MM.1S (cell line): ENCODE results near the gene CLIC4.
"Not testable (repeated sequence)": the region's sequence is repeated elsewhere in the genome, so short reads cannot be mapped to it uniquely, and the experiment has no call there.

Experiments
- DNase-seq: peaks from one replicate; pipeline ENCODE4 v3.0.0-alpha.2; 2015
- H2AFZ ChIP-seq: fragments of 300-600 bp; sonication (generic); 2 replicates; pipeline ENCODE4 v1.6.0; 2016; ENCODE audit warnings: antibody characterized with exemption, low read length
- H3F3A ChIP-seq: fragments of 300-600 bp; sonication (generic); 2 replicates; pipeline ENCODE4 v1.6.1; 2016; ENCODE audit warnings: mild to moderate bottlenecking, antibody characterized with exemption, low read length, moderate library complexity, mixed read lengths; ENCODE audit not compliant: insufficient read depth
- H3K27ac ChIP-seq: fragments of 300-600 bp; sonication (generic); 2 replicates; pipeline ENCODE4 v1.5.1; 2016; ENCODE audit warnings: mild to moderate bottlenecking, low read length
- H3K27me3 ChIP-seq: fragments of 300-600 bp; sonication (generic); replicated peaks from 2 replicates; pipeline ENCODE4 v1.6.0; 2016; ENCODE audit warnings: low read length; ENCODE audit not compliant: insufficient read depth
- H3K36me3 ChIP-seq: fragments of 300-600 bp; sonication (generic); replicated peaks from 2 replicates; pipeline ENCODE4 v1.6.1; 2016; ENCODE audit warnings: mild to moderate bottlenecking, low read length, mixed read lengths; ENCODE audit not compliant: insufficient read depth
- H3K4me1 ChIP-seq: fragments of 300-600 bp; sonication (generic); 2 replicates; pipeline ENCODE4 v1.6.1; 2016; ENCODE audit warnings: low read length, mixed read lengths
- H3K4me2 ChIP-seq: fragments of 300-600 bp; sonication (generic); 2 replicates; pipeline ENCODE4 v1.6.0; 2016; ENCODE audit warnings: low read depth, low read length
- H3K4me3 ChIP-seq: fragments of 300-600 bp; sonication (generic); 2 replicates; pipeline ENCODE4 v1.5.1; 2016; ENCODE audit warnings: low read length, mixed read lengths
- H3K79me2 ChIP-seq: fragments of 300-600 bp; sonication (generic); 2 replicates; pipeline ENCODE4 v1.6.1; 2016; ENCODE audit warnings: mixed run types, low read length, mixed read lengths
- H3K9ac ChIP-seq: fragments of 300-600 bp; sonication (generic); 2 replicates; pipeline ENCODE4 v1.6.1; 2016; ENCODE audit warnings: low read length, mixed read lengths
- H3K9me2 ChIP-seq: fragments of 300-600 bp; sonication (generic); replicated peaks from 2 replicates; pipeline ENCODE4 v1.6.1; 2016; ENCODE audit warnings: mild to moderate bottlenecking, low read length, mixed read lengths; ENCODE audit not compliant: insufficient read depth
- H3K9me3 ChIP-seq: fragments of 300-600 bp; sonication (generic); replicated peaks from 2 replicates; pipeline ENCODE4 v1.6.1; 2016; ENCODE audit warnings: mild to moderate bottlenecking, low read length, mixed read lengths; ENCODE audit not compliant: insufficient read depth
- H4K20me1 ChIP-seq: fragments of 300-600 bp; sonication (generic); 2 replicates; pipeline ENCODE4 v1.6.1; 2016; ENCODE audit warnings: mild to moderate bottlenecking, low read length, moderate library complexity, mixed read lengths; ENCODE audit not compliant: insufficient read depth
- EZH2 ChIP-seq: fragments of 300-600 bp; sonication (generic); optimal IDR thresholded peaks from 2 replicates; pipeline ENCODE3; 2017; ENCODE audit warnings: low read depth, mild to moderate bottlenecking, antibody characterized with exemption, low read length, mixed read lengths
- EZH2phosphoT487 ChIP-seq: fragments of 300-600 bp; sonication (generic); IDR thresholded peaks from 2 replicates; pipeline ENCODE4 v1.6.1; 2018; ENCODE audit warnings: antibody characterized with exemption, low read length
- TF ChIP-seq, protein P1 (sequence below): fragments of 300-600 bp; sonication (generic); IDR thresholded peaks from 2 replicates; pipeline ENCODE4 v1.5.1; 2016; ENCODE audit warnings: antibody characterized with exemption, low read length, mixed read lengths

CLIC4 gene

DNA sequence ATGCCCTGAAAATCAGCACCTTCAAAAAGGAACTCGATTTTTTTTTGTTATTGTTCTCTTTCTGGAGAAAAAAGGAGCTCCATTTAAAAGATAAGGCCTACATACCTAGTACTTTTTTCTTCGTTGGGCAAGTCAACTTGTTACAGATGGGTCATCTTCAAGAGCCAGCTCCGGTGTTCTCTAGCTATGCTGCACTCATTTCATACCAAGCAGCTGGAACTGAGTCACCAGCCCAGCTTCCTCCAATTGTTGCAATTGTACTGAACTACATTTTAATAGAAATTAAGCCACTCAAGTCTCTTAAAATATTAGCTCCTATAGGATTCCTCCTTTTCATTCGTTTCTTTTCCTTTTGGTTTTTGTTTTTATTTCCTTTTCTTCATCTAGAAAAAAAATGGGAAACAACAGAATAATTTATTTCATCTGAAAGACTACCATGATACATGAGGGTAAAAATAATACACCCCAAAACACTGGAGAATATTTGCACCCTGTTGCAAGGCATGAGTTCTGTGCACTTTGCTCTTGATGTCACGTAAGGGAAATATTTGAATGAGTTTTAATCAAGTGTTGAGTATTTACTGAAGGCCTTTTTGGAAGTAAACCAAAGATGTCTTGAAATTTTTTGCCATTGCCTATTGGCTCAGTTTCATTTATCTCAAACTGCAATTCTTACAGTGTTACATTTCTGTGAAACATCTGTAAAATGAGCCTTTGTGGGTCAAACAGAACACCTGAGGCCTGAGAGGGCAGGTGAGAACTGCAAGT is 60.5 kb downstream of the CLIC4 start:
- no peak overlapping the region for H3K4me3 ChIP-seq
- H3K4me1 ChIP-seq: no peaks in the 10 kb centered on the region
- no peak overlapping the region for H3K27ac ChIP-seq
- no peak overlapping the region for H3K4me2 ChIP-seq
- TF ChIP-seq, protein P1, sequence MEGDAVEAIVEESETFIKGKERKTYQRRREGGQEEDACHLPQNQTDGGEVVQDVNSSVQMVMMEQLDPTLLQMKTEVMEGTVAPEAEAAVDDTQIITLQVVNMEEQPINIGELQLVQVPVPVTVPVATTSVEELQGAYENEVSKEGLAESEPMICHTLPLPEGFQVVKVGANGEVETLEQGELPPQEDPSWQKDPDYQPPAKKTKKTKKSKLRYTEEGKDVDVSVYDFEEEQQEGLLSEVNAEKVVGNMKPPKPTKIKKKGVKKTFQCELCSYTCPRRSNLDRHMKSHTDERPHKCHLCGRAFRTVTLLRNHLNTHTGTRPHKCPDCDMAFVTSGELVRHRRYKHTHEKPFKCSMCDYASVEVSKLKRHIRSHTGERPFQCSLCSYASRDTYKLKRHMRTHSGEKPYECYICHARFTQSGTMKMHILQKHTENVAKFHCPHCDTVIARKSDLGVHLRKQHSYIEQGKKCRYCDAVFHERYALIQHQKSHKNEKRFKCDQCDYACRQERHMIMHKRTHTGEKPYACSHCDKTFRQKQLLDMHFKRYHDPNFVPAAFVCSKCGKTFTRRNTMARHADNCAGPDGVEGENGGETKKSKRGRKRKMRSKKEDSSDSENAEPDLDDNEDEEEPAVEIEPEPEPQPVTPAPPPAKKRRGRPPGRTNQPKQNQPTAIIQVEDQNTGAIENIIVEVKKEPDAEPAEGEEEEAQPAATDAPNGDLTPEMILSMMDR: no peak
- TF ChIP-seq EZH2phosphoT487: no peak
- no peaks in the 10 kb centered on the region for H3F3A ChIP-seq
- no peaks in the 10 kb centered on the region for H3K9me3 ChIP-seq
- no peak overlapping the region for H2AFZ ChIP-seq
- H3K27me3 ChIP-seq: no peaks in the 10 kb centered on the region
- no peak for DNase-seq
- H3K9me2 ChIP-seq: no peaks in the 10 kb centered on the region
- no peaks in the 10 kb centered on the region for H4K20me1 ChIP-seq
- H3K79me2 ChIP-seq: peaks cover 94% of the 10 kb centered on the region
- no peak overlapping the region for H3K9ac ChIP-seq
- H3K36me3 ChIP-seq: no peaks in the 10 kb centered on the region

- no peaks in the 10 kb centered on the region for H3K36me3 ChIP-seq
- no peak for TF ChIP-seq EZH2
- TF ChIP-seq EZH2phosphoT487: no peak
- TF ChIP-seq, protein P1: no peak
- H3F3A ChIP-seq: no peaks in the 10 kb centered on the region
- peaks cover 97% of the 10 kb centered on the region for H3K79me2 ChIP-seq
- no peak overlapping the region for H3K9ac ChIP-seq
- no peaks in the 10 kb centered on the region for H3K4me1 ChIP-seq
- H2AFZ ChIP-seq: no peak overlapping the region
- no peaks in the 10 kb centered on the region for H4K20me1 ChIP-seq
- no peak overlapping the region for H3K4me2 ChIP-seq
- DNase-seq: no peak
- no peak overlapping the region for H3K27ac ChIP-seq
- H3K9me2 ChIP-seq: no peaks in the 10 kb centered on the region
- no peak overlapping the region for H3K4me3 ChIP-seq
- H3K9me3 ChIP-seq: no peaks in the 10 kb centered on the region
- H3K27me3 ChIP-seq: no peaks in the 10 kb centered on the region
Observed at GRCh38 chr1:24806588-24806987, 61.3 kb downstream of the CLIC4 start.

DNA sequence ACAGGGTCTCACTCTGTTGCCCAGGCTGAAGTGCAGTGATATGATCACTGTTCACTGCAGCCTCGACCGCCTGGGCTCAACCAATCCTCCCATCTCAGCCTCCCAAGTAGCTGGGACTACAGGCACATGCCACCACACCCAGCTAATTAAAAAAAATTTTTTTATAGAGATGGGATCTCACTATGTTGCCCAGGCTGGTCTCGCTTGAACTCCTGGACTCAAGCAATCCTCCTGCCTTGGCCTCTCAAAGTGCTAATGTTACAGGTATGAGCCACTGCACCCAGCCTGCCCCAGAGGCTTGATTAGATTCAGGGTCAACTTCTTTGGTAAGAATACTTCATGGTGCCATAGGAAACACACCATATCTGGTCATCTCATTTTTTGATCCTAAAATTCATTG is 66.2 kb downstream of the CLIC4 start:
- H3K9me2 ChIP-seq, DNase-seq, H3K9me3 ChIP-seq, H3K4me2 ChIP-seq, H4K20me1 ChIP-seq, H3K27me3 ChIP-seq, H3F3A ChIP-seq, H3K4me1 ChIP-seq, H3K36me3 ChIP-seq, H3K27ac ChIP-seq, H3K4me3 ChIP-seq, H2AFZ ChIP-seq, H3K9ac ChIP-seq: not testable (repeated sequence)
- H3K79me2 ChIP-seq: peaks cover 90% of the 10 kb centered on the region

DNA sequence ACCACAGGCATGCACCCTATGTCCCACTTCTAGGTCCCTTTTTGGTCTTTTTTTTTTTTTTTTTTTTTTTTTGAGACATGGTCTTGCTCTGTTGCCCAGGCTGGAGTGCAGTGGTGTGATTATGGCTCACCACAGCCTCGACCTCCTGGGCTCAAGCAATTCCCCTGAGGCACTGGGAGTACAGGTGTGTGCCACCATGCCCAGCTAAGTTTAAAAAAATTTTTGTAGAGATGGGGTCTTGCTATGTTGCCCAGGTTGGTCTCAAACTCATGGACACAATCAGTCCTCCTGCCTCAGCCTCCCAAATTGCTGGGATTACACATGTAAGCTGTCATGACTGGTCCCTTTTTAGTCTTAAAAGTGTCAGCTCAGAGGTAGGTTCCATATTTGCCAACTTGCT is 75.0 kb downstream of the CLIC4 start:
- H3K27ac ChIP-seq, H3K4me3 ChIP-seq, H4K20me1 ChIP-seq, H3K9me3 ChIP-seq, H3K4me2 ChIP-seq, H3F3A ChIP-seq, DNase-seq, H3K9ac ChIP-seq, H3K4me1 ChIP-seq, H3K36me3 ChIP-seq, H2AFZ ChIP-seq, H3K9me2 ChIP-seq, H3K27me3 ChIP-seq: not testable (repeated sequence)
- peaks cover 92% of the 10 kb centered on the region for H3K79me2 ChIP-seq
